ENCODE measurements around the gene ANO1.

DNA sequence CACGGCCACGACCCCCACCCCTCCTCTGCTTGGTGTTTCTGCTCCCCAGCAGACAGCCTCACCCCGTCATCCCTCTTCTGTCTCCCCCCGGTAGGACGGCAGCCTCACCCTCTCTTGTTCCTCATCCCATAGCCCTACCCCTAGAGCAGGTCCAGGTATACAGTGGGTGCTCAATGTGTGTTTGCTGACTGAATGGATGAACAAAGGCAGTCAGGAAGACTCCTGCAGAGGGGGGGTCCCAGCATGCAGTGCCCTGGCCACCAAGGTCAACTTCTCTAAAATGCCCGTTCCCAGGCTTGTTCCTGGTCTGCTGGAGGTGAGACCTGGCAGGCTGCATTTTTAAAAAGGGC, 90.3 kb downstream of the ANO1 start:
- no peak for TF ChIP-seq RAD21 (IDR thresholded peaks at IDR 0.05; ENCODE audit: low read depth)
- TF ChIP-seq EP300 (IDR thresholded peaks at IDR 0.05; ENCODE audit: borderline replicate concordance) = no peak
- TF ChIP-seq, protein P1, sequence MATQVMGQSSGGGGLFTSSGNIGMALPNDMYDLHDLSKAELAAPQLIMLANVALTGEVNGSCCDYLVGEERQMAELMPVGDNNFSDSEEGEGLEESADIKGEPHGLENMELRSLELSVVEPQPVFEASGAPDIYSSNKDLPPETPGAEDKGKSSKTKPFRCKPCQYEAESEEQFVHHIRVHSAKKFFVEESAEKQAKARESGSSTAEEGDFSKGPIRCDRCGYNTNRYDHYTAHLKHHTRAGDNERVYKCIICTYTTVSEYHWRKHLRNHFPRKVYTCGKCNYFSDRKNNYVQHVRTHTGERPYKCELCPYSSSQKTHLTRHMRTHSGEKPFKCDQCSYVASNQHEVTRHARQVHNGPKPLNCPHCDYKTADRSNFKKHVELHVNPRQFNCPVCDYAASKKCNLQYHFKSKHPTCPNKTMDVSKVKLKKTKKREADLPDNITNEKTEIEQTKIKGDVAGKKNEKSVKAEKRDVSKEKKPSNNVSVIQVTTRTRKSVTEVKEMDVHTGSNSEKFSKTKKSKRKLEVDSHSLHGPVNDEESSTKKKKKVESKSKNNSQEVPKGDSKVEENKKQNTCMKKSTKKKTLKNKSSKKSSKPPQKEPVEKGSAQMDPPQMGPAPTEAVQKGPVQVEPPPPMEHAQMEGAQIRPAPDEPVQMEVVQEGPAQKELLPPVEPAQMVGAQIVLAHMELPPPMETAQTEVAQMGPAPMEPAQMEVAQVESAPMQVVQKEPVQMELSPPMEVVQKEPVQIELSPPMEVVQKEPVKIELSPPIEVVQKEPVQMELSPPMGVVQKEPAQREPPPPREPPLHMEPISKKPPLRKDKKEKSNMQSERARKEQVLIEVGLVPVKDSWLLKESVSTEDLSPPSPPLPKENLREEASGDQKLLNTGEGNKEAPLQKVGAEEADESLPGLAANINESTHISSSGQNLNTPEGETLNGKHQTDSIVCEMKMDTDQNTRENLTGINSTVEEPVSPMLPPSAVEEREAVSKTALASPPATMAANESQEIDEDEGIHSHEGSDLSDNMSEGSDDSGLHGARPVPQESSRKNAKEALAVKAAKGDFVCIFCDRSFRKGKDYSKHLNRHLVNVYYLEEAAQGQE (IDR thresholded peaks at IDR 0.05; ENCODE audit: low read depth) = no peak
- no peak for TF ChIP-seq ZBTB7A (IDR thresholded peaks at IDR 0.05; ENCODE audit: low read depth)
- TF ChIP-seq TAF1 (IDR thresholded peaks at IDR 0.05; ENCODE audit: low read depth) = no peak
- no peak for TF ChIP-seq CREB1 (IDR thresholded peaks at IDR 0.05; ENCODE audit: low read depth)

Data from Ishikawa (cell line).